Activated CD8-positive, alpha-beta memory T cell treated with anti-CD3 and anti-CD28 coated beads, Interleukin-2, amount 10 ng/mL, durations not matched to agents 7 days and 5 days (primary cell): ENCODE measurements around the gene HMMR. TPM values are rescaled to one million over a fixed set of nuclear protein-coding genes. Genes with fewer than 3 reads are reported as not detected.

Source experiments
- ATAC-seq: fragments of 150-1000 bp; cut with Tn5 transposase; one replicate; pipeline ENCODE4 v1.10.0; 2021; ENCODE audit warnings: moderate library complexity
- CTCF ChIA-PET: fragments of 350-600 bp; sonication (Branson Sonifier 250); formaldehyde crosslinking; loops from one replicate; lab custom pipeline; 2021; ENCODE audit warnings: antibody characterized with exemption; lab: Charles Lee
- DNase-seq: peaks from one replicate; pipeline ENCODE4 v3.0.0-alpha.2; 2020
- H3K27ac Mint-ChIP-seq: one replicate; pipeline ENCODE4 v1.8.0; 2021; ENCODE audit warnings: mild to moderate bottlenecking, mixed read lengths
- H3K27me3 Mint-ChIP-seq: one replicate; pipeline ENCODE4 v1.8.0; 2021; ENCODE audit warnings: mixed read lengths
- H3K36me3 Mint-ChIP-seq: one replicate; pipeline ENCODE4 v1.8.0; 2021; ENCODE audit warnings: mild to moderate bottlenecking, mixed read lengths
- H3K4me1 Mint-ChIP-seq: one replicate; pipeline ENCODE4 v1.8.0; 2021; ENCODE audit warnings: mixed read lengths
- H3K4me3 Mint-ChIP-seq: one replicate; pipeline ENCODE4 v1.8.0; 2021; ENCODE audit warnings: mild to moderate bottlenecking, moderate library complexity, mixed read lengths
- H3K9me3 Mint-ChIP-seq: one replicate; pipeline ENCODE4 v1.8.0; 2022; ENCODE audit warnings: low read depth, mixed read lengths
- total RNA-seq, 2 experiments: library from RNA; stranded (reverse); gene quantifications; one replicate each; pipeline ENCODE4 v1.2.3, GENCODE V29; 2021

Gene HMMR
- total RNA-seq, 2 experiments from 2014 or later, result 82.2 to 87.7 TPM

DNA sequence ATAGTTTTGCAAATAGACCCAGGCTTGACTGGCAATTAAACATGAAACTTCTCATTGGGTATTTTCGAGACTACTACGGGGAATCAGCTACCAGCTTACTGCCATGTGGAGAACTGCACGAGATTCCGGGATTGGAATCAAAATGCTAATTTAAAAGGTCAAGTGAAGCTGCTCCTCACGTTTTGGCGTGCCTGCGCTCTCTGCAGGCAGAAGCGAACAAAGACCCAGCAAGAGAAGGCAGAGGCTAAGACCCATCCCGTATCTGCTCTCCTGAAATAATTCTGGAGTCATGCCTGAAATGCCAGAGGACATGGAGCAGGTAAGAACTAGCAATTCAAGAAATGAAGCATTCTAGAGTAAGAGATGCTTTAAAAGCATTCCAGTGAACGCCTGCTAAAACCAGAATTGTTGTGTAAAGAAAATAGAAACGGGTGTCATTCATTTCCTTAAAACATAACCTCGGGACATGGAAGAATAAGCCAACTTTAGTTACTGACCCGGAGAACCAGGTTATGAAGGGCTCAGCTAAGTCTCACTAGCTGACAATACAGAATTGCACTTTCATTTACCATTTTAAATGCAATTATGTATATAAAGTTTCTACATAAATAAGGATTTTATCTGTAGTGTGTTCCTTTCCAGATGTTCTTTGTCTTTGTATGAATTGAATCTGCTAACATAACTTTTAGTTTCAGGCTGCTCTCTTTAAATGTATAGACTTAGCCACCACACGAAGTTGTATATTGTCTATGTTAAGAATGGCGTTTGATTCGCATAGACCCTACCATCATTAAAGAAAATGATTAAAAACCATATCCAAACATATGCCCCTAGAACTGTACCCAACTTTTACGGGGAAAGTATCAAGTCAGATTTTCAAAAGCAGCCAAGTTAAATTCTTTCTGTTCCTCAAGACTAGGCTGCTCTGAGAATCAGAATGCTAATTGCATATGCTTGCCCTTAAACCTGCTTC, 43.0 kb downstream of the HMMR start:
- DNase-seq, result peak; percentile 63
- Mint-ChIP-seq H3K27ac (peak overlapping the region; percentile 93), H3K36me3 (peaks cover 4% of the 10 kb centered on the region), H3K9me3 (no peaks in the 10 kb centered on the region), H3K4me3 (peak overlapping the region; percentile 85), H3K27me3 (no peaks in the 10 kb centered on the region), H3K4me1 (peaks cover 23% of the 10 kb centered on the region)
- no peak for ATAC-seq
- CTCF ChIA-PET, result interaction anchor here (0.8 to 2.0 kb wide), 5 partner anchors 11 to 44 kb away, joined by 3 to 7 read pairs (median 4); no protein-coding TSS in a partner anchor

DNA sequence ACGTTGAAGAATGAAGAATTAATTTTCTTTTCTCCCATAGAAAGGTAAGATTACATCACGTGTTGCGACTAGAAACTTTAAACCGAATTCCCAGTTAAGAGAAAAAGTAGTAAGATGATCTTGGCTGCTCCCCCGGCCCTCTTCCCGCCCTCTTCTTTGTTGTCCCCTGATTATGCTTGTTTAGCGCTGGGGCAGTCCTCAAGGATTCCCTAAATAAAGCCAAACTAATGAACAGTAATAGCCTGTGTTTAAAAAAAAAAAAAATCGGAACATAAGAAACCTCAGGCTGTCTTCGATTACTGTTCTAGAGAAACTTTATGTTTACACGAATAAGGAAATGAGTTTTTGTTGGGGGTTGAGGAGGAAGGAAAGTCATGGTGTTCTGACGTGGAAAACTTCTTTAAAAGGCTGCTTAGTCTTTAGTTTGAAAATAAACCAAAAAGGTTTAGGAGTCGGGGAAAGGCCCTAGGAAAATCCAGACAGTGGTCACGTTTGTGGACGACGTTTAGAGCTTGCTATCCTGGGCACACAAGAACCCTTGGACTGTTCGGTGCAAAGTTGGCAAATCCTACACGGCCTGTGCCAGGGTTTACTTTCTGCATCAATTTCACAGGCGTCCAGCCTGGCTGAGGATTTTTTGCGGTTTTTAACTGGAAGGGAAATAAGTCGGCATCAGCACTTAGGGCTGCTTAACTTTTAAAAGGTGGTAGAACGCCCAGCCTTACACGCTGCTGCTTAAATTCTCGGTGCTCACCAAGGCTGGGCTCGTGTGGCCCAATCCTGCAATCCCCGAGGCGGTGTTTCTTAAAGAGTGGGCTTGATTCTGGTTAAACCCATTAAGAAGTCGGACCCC, 43.9 kb downstream of the HMMR start:
- Mint-ChIP-seq H3K4me3 (peak overlapping the region; percentile 85), H3K9me3 (no peaks in the 10 kb centered on the region), H3K27ac (peak overlapping the region; percentile 93), H3K4me1 (peaks cover 30% of the 10 kb centered on the region), H3K27me3 (no peaks in the 10 kb centered on the region), H3K36me3 (peaks cover 10% of the 10 kb centered on the region)
- DNase-seq (peak; percentile 61), ATAC-seq (no peak)
- CTCF ChIA-PET, result interaction anchor here (0.6 to 1.7 kb wide), 5 partner anchors 43 to 67 kb away, joined by 3 to 27 read pairs (median 4); partner anchors contain the start of genes CCNG1, HMMR and NUDCD2

- Mint-ChIP-seq H3K4me1 (peaks cover 36% of the 10 kb centered on the region), H3K9me3 (no peaks in the 10 kb centered on the region), H3K36me3 (peaks cover 10% of the 10 kb centered on the region), H3K4me3 (peak overlapping the region; percentile 85), H3K27ac (peak overlapping the region; percentile 93), H3K27me3 (no peaks in the 10 kb centered on the region)
- CTCF ChIA-PET, result interaction anchor here (0.6 to 1.7 kb wide), 9 partner anchors 9 to 68 kb away, joined by 3 to 27 read pairs (median 3); partner anchors contain the start of genes CCNG1, HMMR and NUDCD2
- ATAC-seq (peak; percentile 2), DNase-seq (no peak)
These were observed 44.6 kb downstream of the HMMR start for GRCh38 chr5:163505049-163505367.

DNA sequence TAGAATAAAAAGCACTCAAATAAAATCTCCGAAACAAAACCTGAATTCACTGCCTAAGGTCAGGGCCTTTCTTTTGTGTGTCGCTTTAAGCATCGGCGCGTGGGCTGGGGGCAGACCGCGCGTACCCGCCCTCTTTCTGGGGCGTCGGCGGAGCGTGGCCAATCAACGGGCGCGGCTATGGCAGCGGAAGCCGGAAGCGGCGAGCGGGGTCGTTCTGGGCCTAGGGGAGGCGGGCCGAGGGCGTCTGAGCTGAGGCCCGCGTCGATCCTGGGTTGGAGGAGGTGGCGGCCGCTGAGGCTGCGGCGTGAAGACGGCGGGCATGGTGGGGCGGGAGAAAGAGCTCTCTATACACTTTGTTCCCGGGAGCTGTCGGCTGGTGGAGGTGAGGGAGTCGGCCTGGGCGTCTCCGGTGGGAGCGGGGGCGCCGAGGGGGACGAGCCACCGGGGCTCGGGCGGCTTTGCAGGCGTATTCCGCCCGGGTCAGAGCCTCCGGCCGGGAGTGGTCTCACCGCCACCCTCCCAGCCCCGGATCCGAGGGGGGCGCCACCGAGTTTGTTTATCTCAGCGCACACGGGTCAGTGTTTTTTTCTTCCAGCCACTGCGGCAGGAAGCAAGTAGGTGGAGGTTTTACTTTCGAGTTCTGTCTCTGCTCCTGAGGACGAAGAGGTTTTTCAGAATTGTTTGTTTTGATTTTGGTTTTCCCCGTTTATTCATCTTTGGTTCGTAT, 45.1 kb downstream of the HMMR start, which contains the start of gene MAT2B:
Gene MAT2B (plus strand): TSS at position 252 of the 727 bp plus-strand sequence. CDS start 68 bp downstream, at position 320.
- DNase-seq (peak; percentile 97), ATAC-seq (peak; percentile 92)
- Mint-ChIP-seq H3K27ac (peak within 1 kb of the TSS; percentile 93), H3K27me3 (no peaks in the 10 kb centered on the region), H3K9me3 (no peaks in the 10 kb centered on the region), H3K36me3 (peaks cover 10% of the 10 kb centered on the region), H3K4me3 (peak within 1 kb of the TSS; percentile 85), H3K4me1 (peaks cover 38% of the 10 kb centered on the region)
- CTCF ChIA-PET, result interaction anchor here (0.7 to 1.7 kb wide), 8 partner anchors 10 to 68 kb away, joined by 3 to 27 read pairs (median 4); partner anchors contain the start of genes CCNG1, HMMR and NUDCD2

DNA sequence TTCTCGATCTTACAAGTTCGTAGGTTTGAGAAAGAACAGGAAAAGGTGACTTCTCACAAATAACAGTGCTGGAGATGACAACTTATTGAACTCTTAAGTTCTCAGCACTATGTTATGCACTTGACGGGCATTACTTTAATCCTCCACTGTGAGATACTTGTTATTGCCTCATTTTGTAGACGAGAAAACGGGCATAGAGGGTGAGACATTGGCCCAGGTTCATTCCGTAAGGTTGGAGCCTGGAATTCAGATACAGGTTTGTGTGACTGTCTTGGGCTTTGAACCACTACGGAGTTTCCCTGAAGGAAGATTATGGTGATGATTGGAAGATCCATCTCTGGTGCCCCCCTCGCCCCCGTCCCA, 45.6 kb downstream of the HMMR start:
- no peaks in the 10 kb centered on the region for H3K27me3 Mint-ChIP-seq
- DNase-seq, result peak; percentile 47
- CTCF ChIA-PET, result interaction anchor here (0.8 to 1.7 kb wide), 7 partner anchors 16 to 50 kb away, joined by 3 to 27 read pairs (median 3); partner anchors contain the start of genes HMMR and NUDCD2
- peak; percentile 18 for ATAC-seq
- H3K4me1 Mint-ChIP-seq, result peaks cover 43% of the 10 kb centered on the region
- no peaks in the 10 kb centered on the region for H3K9me3 Mint-ChIP-seq
- H3K4me3 Mint-ChIP-seq, result peak overlapping the region; percentile 85
- peaks cover 12% of the 10 kb centered on the region for H3K36me3 Mint-ChIP-seq
- peak overlapping the region; percentile 93 for H3K27ac Mint-ChIP-seq

- ATAC-seq (no peak), DNase-seq (no peak)
- Mint-ChIP-seq H3K4me1 (peaks cover 44% of the 10 kb centered on the region), H3K36me3 (peaks cover 14% of the 10 kb centered on the region), H3K4me3 (peak overlapping the region; percentile 85), H3K27ac (peak overlapping the region; percentile 93), H3K9me3 (no peaks in the 10 kb centered on the region), H3K27me3 (no peaks in the 10 kb centered on the region)
- CTCF ChIA-PET, result interaction anchor here (0.7 to 1.7 kb wide), 3 partner anchors 45 to 68 kb away, joined by 3 to 7 read pairs (median 4); partner anchors contain the start of gene NUDCD2
These were observed 46.3 kb downstream of the HMMR start for GRCh38 chr5:163506726-163507125.

GRCh38 chr5:163508753-163509152, 48.3 kb downstream of the HMMR start:
- CTCF ChIA-PET, result interaction anchor here (2.0 kb wide), 1 partner anchor 50 kb away, joined by 6 read pairs; no protein-coding TSS in a partner anchor
- Mint-ChIP-seq H3K27ac (peak overlapping the region; percentile 93), H3K9me3 (no peaks in the 10 kb centered on the region), H3K27me3 (no peaks in the 10 kb centered on the region), H3K4me1 (peaks cover 46% of the 10 kb centered on the region), H3K4me3 (peak overlapping the region; percentile 85), H3K36me3 (peaks cover 32% of the 10 kb centered on the region)
- DNase-seq (no peak), ATAC-seq (no peak)

- ATAC-seq (no peak), DNase-seq (no peak)
- Mint-ChIP-seq H3K27ac (peak overlapping the region; percentile 93), H3K4me1 (peaks cover 46% of the 10 kb centered on the region), H3K4me3 (peak overlapping the region; percentile 85), H3K9me3 (no peaks in the 10 kb centered on the region), H3K36me3 (peaks cover 34% of the 10 kb centered on the region), H3K27me3 (no peaks in the 10 kb centered on the region)
- CTCF ChIA-PET, result interaction anchor here (1.1 to 2.0 kb wide), 2 partner anchors 30 to 51 kb away, joined by 4 to 6 read pairs; no protein-coding TSS in a partner anchor
These were observed 49.0 kb downstream of the HMMR start for GRCh38 chr5:163509291-163509951.

DNA sequence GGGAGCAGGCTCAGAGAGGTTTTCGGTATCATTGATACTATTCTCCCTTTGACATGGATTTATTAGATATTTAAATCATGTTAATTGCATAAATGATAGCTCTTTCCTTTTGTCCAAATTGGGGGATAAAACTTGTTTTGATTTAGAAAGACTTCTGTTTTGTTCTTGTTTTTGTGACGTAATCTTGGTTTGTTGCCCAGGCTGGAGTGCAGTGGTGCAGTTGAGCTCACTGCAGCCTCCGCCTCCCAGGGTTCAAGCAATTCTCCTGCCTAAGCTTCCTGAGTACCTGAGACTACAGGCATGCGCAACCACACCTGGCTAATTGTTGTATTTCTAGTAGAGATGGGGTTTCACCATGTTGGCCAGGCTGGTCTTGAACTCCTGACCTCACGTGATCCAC, 52.1 kb downstream of the HMMR start:
- Mint-ChIP-seq H3K27ac (no peak overlapping the region), H3K9me3 (no peaks in the 10 kb centered on the region), H3K27me3 (no peaks in the 10 kb centered on the region), H3K36me3 (peaks cover 51% of the 10 kb centered on the region), H3K4me3 (no peak overlapping the region), H3K4me1 (peaks cover 39% of the 10 kb centered on the region)
- CTCF ChIA-PET, result no interaction called here
- ATAC-seq (no peak), DNase-seq (no peak)

DNA sequence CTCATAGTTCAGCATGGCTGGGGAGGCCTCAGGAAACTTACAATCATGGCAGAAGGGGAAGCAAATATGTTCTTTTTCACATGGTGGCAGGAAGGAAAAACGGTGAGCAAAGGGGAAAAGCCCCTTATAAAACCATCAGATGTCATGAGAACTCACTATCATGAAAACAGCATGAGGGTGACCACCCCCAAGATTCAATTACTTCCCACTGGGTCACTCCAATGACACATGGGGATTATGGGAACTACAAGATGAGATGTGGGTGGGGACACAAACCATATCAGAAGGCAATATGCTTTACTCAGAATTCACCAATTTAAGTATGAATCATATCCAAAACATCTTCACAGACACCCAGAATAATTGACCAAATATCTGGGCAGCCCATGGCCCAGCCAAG, 64.7 kb downstream of the HMMR start:
- no peaks in the 10 kb centered on the region for H3K4me1 Mint-ChIP-seq
- ATAC-seq (no peak), DNase-seq (no peak)
- H3K36me3 Mint-ChIP-seq, result peaks cover 21% of the 10 kb centered on the region
- H3K9me3 Mint-ChIP-seq, result no peaks in the 10 kb centered on the region
- no peak overlapping the region for H3K4me3 Mint-ChIP-seq
- no peak overlapping the region for H3K27ac Mint-ChIP-seq
- no peaks in the 10 kb centered on the region for H3K27me3 Mint-ChIP-seq
- CTCF ChIA-PET, result no interaction called here

DNA sequence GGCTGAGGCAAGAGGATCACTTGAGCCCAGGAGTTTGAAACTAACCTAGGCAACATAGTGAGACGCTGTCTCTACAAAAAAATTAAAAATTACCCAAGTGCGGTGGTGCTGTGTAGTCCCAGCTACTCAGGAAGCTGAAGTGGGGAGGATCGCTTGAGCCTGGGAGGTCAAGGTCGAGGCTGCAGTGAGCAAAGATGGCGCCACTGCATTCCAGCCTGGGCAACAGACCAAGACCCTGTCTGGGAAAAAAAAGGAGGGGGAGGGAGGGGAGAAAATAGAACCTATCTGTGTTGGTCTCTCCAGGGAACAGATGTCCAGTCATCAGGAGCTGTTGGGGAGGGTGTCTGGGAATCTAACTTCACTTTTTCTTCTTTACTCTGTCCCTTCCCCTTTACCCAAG, 69.3 kb downstream of the HMMR start:
- ATAC-seq (no peak), DNase-seq (no peak)
- Mint-ChIP-seq H3K9me3 (no peaks in the 10 kb centered on the region), H3K27me3 (peaks cover 5% of the 10 kb centered on the region), H3K27ac (no peak overlapping the region), H3K4me3 (no peak overlapping the region), H3K36me3 (peaks cover 2% of the 10 kb centered on the region), H3K4me1 (no peaks in the 10 kb centered on the region)
- CTCF ChIA-PET, result no interaction called here

- Mint-ChIP-seq H3K9me3 (no peaks in the 10 kb centered on the region), H3K27me3 (peaks cover 11% of the 10 kb centered on the region), H3K4me3 (no peak overlapping the region), H3K27ac (no peak overlapping the region), H3K36me3 (no peaks in the 10 kb centered on the region), H3K4me1 (no peaks in the 10 kb centered on the region)
- no peak for DNase-seq
- CTCF ChIA-PET, result no interaction called here
- no peak for ATAC-seq
These were observed 70.8 kb downstream of the HMMR start for GRCh38 chr5:163531272-163531671.
